Large intestine (tissue), 3 donors: ENCODE data around the gene PPFIBP1. TPM values are rescaled to one million over a fixed set of nuclear protein-coding genes. Genes with fewer than 3 reads are reported as not detected.
"Not testable (repeated sequence)": the region's sequence is repeated elsewhere in the genome, so short reads cannot be mapped to it uniquely, and the experiment has no call there.

Experiments
- DNase-seq, 2 donors: peaks; one replicate each; pipeline versions ENCODE4 v3.0.0 to v3.0.0-alpha.2; 2013
- H3K27ac ChIP-seq: one replicate; pipeline ENCODE4 v1.5.1; 2013; ENCODE audit warnings: low read length
- H3K27me3 ChIP-seq: 2 replicates; pipeline ENCODE4 v1.6.1; 2013; ENCODE audit warnings: low read length; ENCODE audit not compliant: control insufficient read depth, insufficient read depth
- H3K36me3 ChIP-seq: 2 replicates; pipeline ENCODE4 v1.6.1; 2013; ENCODE audit warnings: low read length; ENCODE audit not compliant: control insufficient read depth, insufficient read depth
- H3K4me1 ChIP-seq: one replicate; pipeline ENCODE4 v1.6.1; 2013; ENCODE audit warnings: low read length; ENCODE audit not compliant: control insufficient read depth, insufficient read depth
- H3K4me3 ChIP-seq: one replicate; pipeline ENCODE4 v1.5.1; 2013; ENCODE audit warnings: low read length
- H3K9me3 ChIP-seq: one replicate; pipeline ENCODE4 v1.6.1; 2013; ENCODE audit warnings: mild to moderate bottlenecking, low read depth, low read length, moderate library complexity; ENCODE audit not compliant: control insufficient read depth
- WGBS: methylation state at CpG from one replicate; pipeline ENCODE4 v1.1.5; 2013; ENCODE audit warnings: low lambda C conversion rate; ENCODE audit not compliant: insufficient coverage; 5-methylcytosine and 5-hydroxymethylcytosine counted together
- polyA plus RNA-seq: library from polyadenylated mRNA; unstranded; fragments of 120-200 nt; gene quantifications from one replicate; pipeline ENCODE4 v1.2.1, GENCODE V29; 2013

Gene PPFIBP1
- polyA plus RNA-seq, 1 donor = 41.5 TPM

- no peak overlapping the region for H3K4me3 ChIP-seq
- no peaks in the 10 kb centered on the region for H3K27me3 ChIP-seq
- no peaks in the 10 kb centered on the region for H3K4me1 ChIP-seq
- H3K27ac ChIP-seq = no peak overlapping the region
- no peaks in the 10 kb centered on the region for H3K9me3 ChIP-seq
- H3K36me3 ChIP-seq = peaks cover 24% of the 10 kb centered on the region
- 100% methylated on average over 1 of the region's 2 CpGs for WGBS
- no peak for DNase-seq
These were observed 208.3 kb downstream of the PPFIBP1 start for GRCh38 chr12:27732281-27732680.

- WGBS = 31% methylated on average over 2 of the region's 3 CpGs
- no peak for DNase-seq
These were observed 209.1 kb downstream of the PPFIBP1 start for GRCh38 chr12:27733052-27733656.

DNA sequence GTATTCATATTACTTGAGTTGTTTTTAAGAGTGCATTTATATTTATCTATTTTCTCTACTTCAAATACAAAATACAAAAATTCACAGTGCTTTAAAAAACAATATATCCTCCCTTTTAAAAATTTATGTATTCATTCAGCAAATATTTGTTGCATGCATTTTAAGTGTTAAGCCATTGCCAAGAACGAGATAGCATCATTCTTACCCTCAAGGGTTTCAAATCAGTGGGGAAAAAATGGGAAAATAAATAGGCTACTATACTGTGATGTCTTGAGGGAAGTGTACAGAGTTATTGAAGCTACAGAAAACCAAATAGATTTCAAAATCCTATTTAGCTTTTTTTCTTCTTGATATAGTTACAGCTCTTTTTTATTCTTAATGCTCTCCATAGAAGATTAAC lies 209.8 kb downstream of the PPFIBP1 start:
- no peaks in the 10 kb centered on the region for H3K4me1 ChIP-seq
- H3K27me3 ChIP-seq = no peaks in the 10 kb centered on the region
- no peak for DNase-seq
- H3K27ac ChIP-seq = no peak overlapping the region
- H3K36me3 ChIP-seq = peaks cover 23% of the 10 kb centered on the region
- H3K9me3 ChIP-seq = no peaks in the 10 kb centered on the region
- H3K4me3 ChIP-seq = no peak overlapping the region
- 80% methylated on average over 1 of the region's 1 CpG for WGBS

More at GRCh38 chr12:27733052-27733656, 209.1 kb downstream of the PPFIBP1 start:
- H3K27ac ChIP-seq = no peak overlapping the region
- no peaks in the 10 kb centered on the region for H3K9me3 ChIP-seq
- H3K36me3 ChIP-seq = peaks cover 22% of the 10 kb centered on the region
- H3K4me1 ChIP-seq = no peaks in the 10 kb centered on the region
- no peak overlapping the region for H3K4me3 ChIP-seq
- no peaks in the 10 kb centered on the region for H3K27me3 ChIP-seq

GRCh38 chr12:27734321-27734720 lies 210.3 kb downstream of the PPFIBP1 start:
- peaks cover 23% of the 10 kb centered on the region for H3K36me3 ChIP-seq
- not testable (repeated sequence) for H3K4me3 ChIP-seq, DNase-seq, H3K9me3 ChIP-seq, H3K27me3 ChIP-seq, H3K27ac ChIP-seq, H3K4me1 ChIP-seq
- no CpG with 5 or more reads among the region's 9 CpGs for WGBS

- Histone ChIP-seq H3K27ac (no peak overlapping the region), H3K36me3 (peaks cover 26% of the 10 kb centered on the region), H3K27me3 (no peaks in the 10 kb centered on the region), H3K9me3 (no peaks in the 10 kb centered on the region), H3K4me3 (no peak overlapping the region), H3K4me1 (no peaks in the 10 kb centered on the region)
- DNase-seq = no peak
- WGBS = 88% methylated on average over 1 of the region's 5 CpGs
These were observed 219.6 kb downstream of the PPFIBP1 start for GRCh38 chr12:27743601-27744000.

Other genes starting within 250 kb of the PPFIBP1 start
- 6.5 TPM for gene BMAL2, start 191.4 kb upstream of the PPFIBP1 start, polyA plus RNA-seq
- gene SMCO2, start 77.5 kb upstream of the PPFIBP1 start, polyA plus RNA-seq = 0.25 TPM
- gene REP15, start 172.2 kb downstream of the PPFIBP1 start, polyA plus RNA-seq = 30.4 TPM
- gene MRPS35, start 186.6 kb downstream of the PPFIBP1 start, polyA plus RNA-seq = 67.4 TPM